CD14-positive monocyte (primary cell): ENCODE data around the gene H2AZ2. TPM values are rescaled to one million over a fixed set of nuclear protein-coding genes. Genes with fewer than 3 reads are reported as not detected.

Experiments used
- DNase-seq, 3 donors: peaks; one replicate each; pipeline ENCODE4 v3.0.0-alpha.2; 2011 to 2022
- H2AFZ ChIP-seq: 2 replicates; pipeline ENCODE4 v1.6.0; 2012; ENCODE audit warnings: mild to moderate bottlenecking, low read depth, low read length, inconsistent platforms; ENCODE audit not compliant: insufficient read depth, poor library complexity, severe bottlenecking
- H3K27ac ChIP-seq, 2 donors: 1 replicate in 1 of 2; 2 replicates in 1 of 2; pipeline ENCODE4 v1.5.1; 2012 to 2013; ENCODE audit warnings: low read length in 2 of 2, control low read depth in 1 of 2, inconsistent platforms in 1 of 2, low read depth in 1 of 2, mild to moderate bottlenecking in 1 of 2
- H3K27me3 ChIP-seq, 2 donors: one replicate each; pipeline versions ENCODE4 v1.6.0 to v1.6.1; 2011 to 2013; ENCODE audit warnings: low read length in 2 of 2; ENCODE audit not compliant: control insufficient read depth in 2 of 2, insufficient read depth in 2 of 2
- H3K36me3 ChIP-seq, 2 donors: replicated peaks in 1 of 2; 1 replicate in 1 of 2; 2 replicates in 1 of 2; pipeline versions ENCODE4 v1.5.1 to v1.6.1; 2012 to 2013; ENCODE audit warnings: low read length in 2 of 2, control low read depth in 1 of 2, inconsistent platforms in 1 of 2, mild to moderate bottlenecking in 1 of 2; ENCODE audit not compliant: insufficient read depth in 2 of 2, control insufficient read depth in 1 of 2
- H3K4me1 ChIP-seq, 2 donors: 1 replicate in 1 of 2; 2 replicates in 1 of 2; pipeline versions ENCODE4 v1.5.1 to v1.6.1; 2012 to 2013; ENCODE audit warnings: low read length in 2 of 2, control low read depth in 1 of 2, inconsistent platforms in 1 of 2, mild to moderate bottlenecking in 1 of 2, moderate library complexity in 1 of 2; ENCODE audit not compliant: insufficient read depth in 2 of 2, control insufficient read depth in 1 of 2
- H3K4me2 ChIP-seq: replicated peaks from 2 replicates; pipeline ENCODE3; 2012; ENCODE audit warnings: low read length, moderate library complexity, mild to moderate bottlenecking; ENCODE audit not compliant: poor library complexity, severe bottlenecking; ENCODE audit errors: extremely low read depth
- H3K4me3 ChIP-seq, 3 experiments: fragments of 200-600 bp in 1 of 3; sonication (generic) in 1 of 3; replicated peaks in 1 of 3; 1 replicate in 2 of 3; 2 replicates in 1 of 3; pipeline ENCODE4 v1.5.1; 2011 to 2013; ENCODE audit warnings: low read length in 3 of 3, mild to moderate bottlenecking in 3 of 3, control low read depth in 2 of 3, low read depth in 2 of 3, inconsistent platforms in 1 of 3, moderate library complexity in 1 of 3
- H3K79me2 ChIP-seq: 2 replicates; pipeline ENCODE4 v1.6.0; 2012; ENCODE audit warnings: mild to moderate bottlenecking, control low read depth, inconsistent platforms, low read length, moderate library complexity; ENCODE audit not compliant: insufficient read depth
- H3K9ac ChIP-seq: 2 replicates; pipeline ENCODE4 v1.6.0; 2017; ENCODE audit warnings: low read length, mild to moderate bottlenecking; ENCODE audit not compliant: insufficient read depth, poor library complexity, severe bottlenecking
- H3K9me3 ChIP-seq, 2 donors: replicated peaks in 1 of 2; 1 replicate in 1 of 2; 2 replicates in 1 of 2; pipeline versions ENCODE4 v1.5.1 to v1.6.1; 2012 to 2013; ENCODE audit warnings: low read length in 2 of 2, control low read depth in 1 of 2; ENCODE audit not compliant: control insufficient read depth in 1 of 2, insufficient read depth in 1 of 2
- H4K20me1 ChIP-seq: 2 replicates; pipeline ENCODE4 v1.6.0; 2012; ENCODE audit warnings: mild to moderate bottlenecking, low read length, control low read depth, moderate library complexity; ENCODE audit not compliant: insufficient read depth
- H3K27ac Mint-ChIP-seq, 7 donors: one replicate each; pipeline ENCODE4 v1.8.0; 2020; ENCODE audit warnings: mild to moderate bottlenecking in 7 of 7, mixed read lengths in 7 of 7, moderate library complexity in 6 of 7, inconsistent platforms in 2 of 7
- H3K27me3 Mint-ChIP-seq, 3 donors: one replicate each; pipeline ENCODE4 v1.8.0; 2021 to 2022; ENCODE audit warnings: low read depth in 3 of 3, mild to moderate bottlenecking in 3 of 3, mixed read lengths in 3 of 3, moderate library complexity in 3 of 3, inconsistent platforms in 1 of 3
- H3K36me3 Mint-ChIP-seq, 2 donors: one replicate each; pipeline ENCODE4 v1.8.0; 2020; ENCODE audit warnings: mixed read lengths in 2 of 2, inconsistent platforms in 1 of 2, mild to moderate bottlenecking in 1 of 2
- H3K4me1 Mint-ChIP-seq: one replicate; pipeline ENCODE4 v1.8.0; 2020; ENCODE audit warnings: mild to moderate bottlenecking, mixed read lengths
- H3K4me3 Mint-ChIP-seq, 2 donors: one replicate each; pipeline ENCODE4 v1.8.0; 2020; ENCODE audit warnings: mild to moderate bottlenecking in 2 of 2, mixed read lengths in 2 of 2, moderate library complexity in 1 of 2
- H3K9me3 Mint-ChIP-seq, 7 donors: one replicate each; pipeline ENCODE4 v1.8.0; 2020 to 2022; ENCODE audit warnings: mixed read lengths in 7 of 7, mild to moderate bottlenecking in 6 of 7, moderate library complexity in 6 of 7, inconsistent platforms in 2 of 7
- CTCF ChIP-seq: fragments of 200-600 bp; IDR thresholded peaks from one replicate; pipeline ENCODE4 v1.8.0; 2022; ENCODE audit warnings: antibody characterized with exemption, mild to moderate bottlenecking
- WGBS: methylation state at CpG from one replicate; pipeline ENCODE4 v1.1.5; 2013; ENCODE audit warnings: missing lambda C conversion rate; ENCODE audit not compliant: insufficient coverage; 5-methylcytosine and 5-hydroxymethylcytosine counted together
- intact Hi-C, 2 donors: fragments of 100-400 bp; cut with micrococcal nuclease; formaldehyde crosslinking; loops; one replicate each; pipeline versions ENCODE4 v1.15.0 to v1.15.1; 2023
- polyA plus RNA-seq, 3 donors: library from polyadenylated mRNA; depleted of rRNA in 1 of 3; unstranded in 2 of 3; stranded (reverse) in 1 of 3; fragments of 300-500 nt in 2 of 3; fragments of >200 nt in 1 of 3; fragmentation: Illumina TruSeq in 2 of 3; gene quantifications; 1 replicate in 2 of 3; 2 replicates in 1 of 3; pipeline ENCODE4 v1.2.3, GENCODE V29; 2012 to 2021

Gene H2AZ2
- polyA plus RNA-seq, 3 donors, result 128 to 186 (median 181) TPM

GRCh38 chr7:44884621-44885393 is 36.9 kb upstream of the H2AZ2 start:
- H2AFZ ChIP-seq, result peak overlapping the region; percentile 9
- peak overlapping the region; percentile 95 for H3K9ac ChIP-seq
- Mint-ChIP-seq H3K9me3 (peaks cover 0 to 3% (median 0%) of the 10 kb centered on the region in 7 donors), H3K4me3 (peak overlapping the region; percentile 94 to 98), H3K36me3 (peaks cover 13 to 17% of the 10 kb centered on the region in 2 donors), H3K27me3 (peaks cover 0 to 7% (median 0%) of the 10 kb centered on the region in 3 donors), H3K27ac (peak overlapping the region; percentile 94 to 100 (median 98)), H3K4me1 (peaks cover 71% of the 10 kb centered on the region)
- H3K27ac ChIP-seq, result peak overlapping the region; percentile 91 to 94
- peaks cover 61 to 74% of the 10 kb centered on the region in 2 donors for H3K4me1 ChIP-seq
- peaks cover 51% of the 10 kb centered on the region for H3K79me2 ChIP-seq
- intact Hi-C loops, result loop anchor here (5.0 to 10.0 kb wide), 5 partner anchors 32 to 300 kb away; partner anchors contain the start of genes H2AZ2 (in 1 of the 2), TBRG4 (in 1 of the 2) and TMED4 (in 1 of the 2)
- no peaks in the 10 kb centered on the region for H3K27me3 ChIP-seq
- peaks cover 36% of the 10 kb centered on the region for H4K20me1 ChIP-seq
- under 1% methylated on average over 107 of the region's 107 CpGs for WGBS
- H3K9me3 ChIP-seq, result no peaks in the 10 kb centered on the region
- peak overlapping the region; percentile 55 to 78 (median 62) for H3K4me3 ChIP-seq
- peaks cover 0 to 4% of the 10 kb centered on the region in 2 donors for H3K36me3 ChIP-seq
- TF ChIP-seq CTCF, result no peak
- DNase-seq, result peak; percentile 27 to 55 (median 41)
- H3K4me2 ChIP-seq, result peak overlapping the region; percentile 78

DNA sequence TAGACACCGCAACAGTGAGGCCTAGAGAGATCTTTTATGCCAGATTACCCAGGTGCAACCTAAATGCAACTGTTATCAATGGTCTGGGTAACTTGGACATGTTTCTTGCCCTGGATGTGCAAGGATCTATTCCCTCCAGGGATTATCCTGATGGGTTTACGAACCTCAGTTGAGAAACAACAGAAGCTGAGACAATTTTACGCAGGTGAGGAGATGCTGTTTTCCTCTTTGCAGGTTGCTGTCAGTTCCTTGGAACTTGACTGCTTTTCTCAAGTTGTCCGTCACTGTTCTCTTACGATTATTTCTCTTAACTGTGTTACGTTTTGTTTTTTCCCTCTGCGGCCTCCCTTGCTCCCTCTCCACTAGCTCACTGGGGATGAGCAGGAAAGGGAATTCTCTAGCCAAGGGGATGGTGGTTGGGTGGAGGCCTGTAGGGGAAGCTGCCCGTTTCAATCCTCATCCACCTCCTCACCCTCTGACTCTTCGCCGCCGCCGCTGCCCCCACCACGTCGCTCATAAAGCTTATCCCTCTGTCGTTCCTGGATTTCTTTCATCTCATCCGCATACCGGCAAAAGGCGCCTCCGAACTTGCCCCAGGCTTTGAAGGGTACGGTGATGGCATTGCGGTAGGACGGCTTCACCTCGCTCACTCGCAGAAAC is 36.2 kb upstream of the H2AZ2 start:
- peaks cover 75% of the 10 kb centered on the region for H3K4me1 Mint-ChIP-seq
- Histone ChIP-seq H3K9me3 (no peaks in the 10 kb centered on the region), H3K79me2 (peaks cover 58% of the 10 kb centered on the region), H3K27ac (peak overlapping the region; percentile 91 to 94), H3K4me1 (peaks cover 61 to 79% of the 10 kb centered on the region in 2 donors), H2AFZ (no peak overlapping the region), H4K20me1 (peaks cover 43% of the 10 kb centered on the region), H3K27me3 (no peaks in the 10 kb centered on the region), H3K36me3 (peaks cover 3 to 4% of the 10 kb centered on the region in 2 donors), H3K4me3 (peak overlapping the region; percentile 55 to 78 (median 62)), H3K9ac (peak overlapping the region; percentile 95), H3K4me2 (peak overlapping the region; percentile 78)
- H3K27ac Mint-ChIP-seq, result peak overlapping the region; percentile 94 to 100 (median 97)
- no peak for TF ChIP-seq CTCF
- peaks cover 0 to 7% (median 0%) of the 10 kb centered on the region in 3 donors for H3K27me3 Mint-ChIP-seq
- WGBS, result 29% methylated on average over 15 of the region's 24 CpGs
- intact Hi-C loops, result loop anchor here (2.0 to 10.0 kb wide), 4 partner anchors 33 to 299 kb away; partner anchors contain the start of genes PPIA (in 1 of the 2) and TMED4 (in 1 of the 2)
- DNase-seq, result peak in 1 of 3 donors; percentile 14
- peak overlapping the region; percentile 94 to 98 for H3K4me3 Mint-ChIP-seq
- H3K9me3 Mint-ChIP-seq, result peaks cover 0 to 3% (median 0%) of the 10 kb centered on the region in 7 donors
- peaks cover 15 to 22% of the 10 kb centered on the region in 2 donors for H3K36me3 Mint-ChIP-seq
